OCI-M2 (cell line): ENCODE data around the gene SPRR5.

ENCODE experiments used
- DNase-seq: peaks from one replicate; lab custom pipeline; 2025; ENCODE audit not compliant: unreplicated experiment; lab: John Stamatoyannopoulos, UW

Gene SPRR5

GRCh38 chr1:152942161-152942560 is 4.8 kb upstream of the SPRR5 start:
- DNase-seq, result no peak

GRCh38 chr1:152946248-152946647 is 758 bp upstream of the SPRR5 start:
- no peak for DNase-seq

DNA sequence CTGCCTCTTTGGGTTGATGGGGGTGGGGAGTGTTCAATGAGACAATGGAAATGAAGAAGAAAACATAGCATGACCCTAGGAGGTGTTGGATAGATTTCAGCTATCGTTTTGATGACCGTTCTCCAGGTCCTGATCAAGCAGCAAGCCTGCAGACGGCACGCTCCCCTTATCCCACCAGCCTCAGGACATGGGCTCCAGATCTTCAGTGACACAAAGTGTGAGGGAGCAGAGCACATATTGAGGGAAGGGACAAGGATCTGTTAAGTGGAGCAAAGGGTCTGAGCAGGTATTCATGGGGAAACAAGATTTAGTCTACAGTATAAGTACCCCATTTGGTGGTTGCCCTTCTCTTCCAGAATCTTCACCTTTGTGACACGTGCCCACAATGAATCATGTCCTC is 4.7 kb downstream of the SPRR5 start:
- no peak for DNase-seq

DNA sequence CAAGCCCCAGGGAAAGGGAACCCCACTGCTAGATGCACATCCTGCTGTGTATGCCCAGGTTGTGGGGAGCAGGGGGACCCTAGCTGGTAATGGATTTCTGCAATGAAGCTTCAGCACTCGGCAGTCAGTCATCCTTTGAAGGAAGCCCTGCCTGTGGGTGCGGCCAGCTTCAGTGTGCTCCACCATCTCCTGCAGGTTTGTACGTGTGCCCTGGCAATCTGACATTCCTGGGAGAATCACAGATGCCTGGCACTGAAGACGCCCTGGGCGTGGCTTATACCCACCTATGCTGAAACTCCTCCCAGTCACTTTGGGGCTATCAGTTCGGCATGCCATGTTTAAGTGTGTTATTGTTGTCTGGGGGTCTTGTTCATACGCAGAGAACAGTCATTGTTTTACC is 6.8 kb downstream of the SPRR5 start:
- no peak for DNase-seq

GRCh38 chr1:152954436-152954835 is 7.4 kb downstream of the SPRR5 start:
- no peak for DNase-seq

- no peak for DNase-seq
Measured at GRCh38 chr1:152957561-152957960, 10.6 kb downstream of the SPRR5 start.

DNA sequence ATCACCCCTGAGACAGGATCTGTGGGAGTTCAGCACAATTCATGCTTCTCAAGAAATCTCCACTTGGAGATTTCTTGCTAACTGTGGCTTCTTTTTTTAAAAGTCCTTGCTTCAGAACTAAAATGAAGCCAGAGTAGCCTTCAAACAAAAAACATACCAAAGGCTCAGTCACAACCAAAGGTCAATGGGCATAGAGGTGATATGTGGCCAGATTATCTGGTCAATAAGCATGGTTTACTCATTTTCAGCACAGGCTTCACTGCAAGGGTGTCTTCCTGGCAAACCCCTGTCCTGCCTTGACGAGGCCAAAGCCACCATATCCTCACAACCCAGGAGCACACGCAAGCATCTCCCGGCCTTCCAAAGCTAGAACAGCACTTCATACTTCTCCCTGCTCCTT is 12.3 kb downstream of the SPRR5 start:
- DNase-seq, result no peak

GRCh38 chr1:152959801-152960451 is 12.9 kb downstream of the SPRR5 start:
- DNase-seq, result no peak

GRCh38 chr1:152960452-152961044 is 13.5 kb downstream of the SPRR5 start:
- no peak for DNase-seq

- no peak for DNase-seq
Measured at GRCh38 chr1:152961226-152961891, 14.4 kb downstream of the SPRR5 start.

GRCh38 chr1:152962876-152963415 is 15.9 kb downstream of the SPRR5 start:
- no peak for DNase-seq

GRCh38 chr1:152964536-152964935 is 17.5 kb downstream of the SPRR5 start:
- no peak for DNase-seq

DNA sequence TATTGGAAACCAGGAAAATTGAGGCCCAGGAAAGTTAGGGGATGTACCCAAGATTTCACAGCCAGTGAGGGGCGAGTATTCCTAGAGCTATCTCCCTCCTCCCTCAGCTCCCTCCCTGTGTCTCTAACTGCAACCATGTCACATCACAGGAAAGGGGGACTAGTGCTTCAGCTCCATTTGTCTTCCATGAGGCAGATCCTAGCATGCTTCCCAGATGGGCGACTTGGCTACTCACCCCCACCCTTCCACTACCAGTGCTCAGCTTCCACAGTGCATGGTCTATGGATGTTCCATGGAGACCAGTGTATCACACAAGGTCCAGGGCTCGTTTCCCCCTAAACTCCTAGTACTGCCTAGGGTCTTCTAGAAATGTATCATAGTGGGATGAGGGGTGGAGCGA is 18.8 kb downstream of the SPRR5 start:
- no peak for DNase-seq

DNA sequence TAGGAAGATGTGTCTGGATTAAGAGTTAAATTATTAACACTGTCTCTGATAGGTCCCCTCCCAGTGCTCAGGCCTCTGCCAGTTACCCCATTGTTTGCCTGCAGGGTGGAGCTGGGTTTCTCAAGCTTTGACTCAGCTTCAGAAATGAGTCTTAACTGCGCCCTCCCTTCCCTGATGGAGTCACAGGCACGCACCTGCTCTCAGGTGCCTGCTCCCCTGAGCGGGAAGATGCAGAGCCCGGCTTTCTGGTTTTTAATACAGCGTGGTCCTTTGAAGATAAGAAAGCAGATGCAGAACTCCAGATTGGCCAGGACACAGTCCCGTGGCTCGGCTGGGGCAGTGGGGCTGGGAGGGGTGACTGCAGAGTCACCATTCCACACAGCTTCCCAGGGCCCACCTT is 20.2 kb downstream of the SPRR5 start:
- no peak for DNase-seq

DNA sequence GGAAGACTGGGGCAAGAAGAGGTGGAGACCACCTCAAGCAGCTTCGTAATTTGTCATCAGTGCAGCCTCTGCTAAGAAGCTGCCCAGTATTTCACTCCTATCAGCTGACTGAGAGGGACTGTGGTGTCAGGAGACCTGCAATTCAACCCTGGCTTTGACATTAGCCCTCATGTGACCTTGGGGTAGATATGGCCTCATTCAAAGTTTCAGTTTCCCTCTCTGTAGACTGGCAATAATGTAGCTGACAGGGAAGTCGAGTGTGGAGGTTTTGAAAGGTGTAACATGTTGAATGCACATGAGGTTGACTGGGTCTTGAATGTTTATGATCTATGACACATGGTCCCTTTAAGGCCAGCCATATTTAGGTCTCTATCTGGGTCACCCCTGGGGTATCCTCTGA is 21.2 kb downstream of the SPRR5 start:
- DNase-seq, result no peak

- no peak for DNase-seq
Measured at GRCh38 chr1:152969036-152969435, 22.0 kb downstream of the SPRR5 start.

- no peak for DNase-seq
Measured at GRCh38 chr1:152970495-152970894, 23.5 kb downstream of the SPRR5 start, which contains the start of gene SPRR4. SPRR4 (plus strand) TSS chr1:152970648; CDS start chr1:152971891, 1,243 bp downstream.

DNA sequence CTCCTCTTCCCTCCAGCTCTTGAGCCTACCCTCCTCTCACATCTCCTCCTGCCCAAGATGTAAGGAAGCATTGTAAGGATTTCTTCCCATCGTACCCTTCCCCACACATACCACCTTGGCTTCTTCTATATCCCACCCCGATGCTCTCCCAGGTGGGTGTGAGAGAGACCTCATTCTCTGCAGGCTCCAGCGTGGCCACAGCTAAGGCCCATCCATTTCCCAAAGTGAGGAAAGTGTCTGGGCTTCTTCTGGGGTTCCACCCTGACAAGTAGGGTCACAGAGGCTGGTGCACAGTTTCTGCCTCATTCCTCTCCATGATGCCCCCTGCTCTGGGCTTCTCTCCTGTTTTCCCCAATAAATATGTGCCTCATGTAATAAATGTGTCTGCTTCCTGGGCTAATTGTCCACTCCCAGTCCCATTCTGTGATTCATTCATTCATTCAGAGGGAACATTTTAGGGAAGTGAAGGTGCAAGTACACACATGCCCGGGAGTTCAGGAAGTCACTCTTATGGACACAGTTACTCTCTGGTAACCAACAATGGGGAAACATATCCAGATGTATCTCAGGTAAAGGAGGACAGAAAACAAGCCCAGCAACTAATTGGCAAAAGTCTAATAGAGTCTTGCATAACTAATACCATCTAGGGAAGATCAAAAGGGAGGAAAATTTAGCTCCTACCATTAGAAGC is 25.3 kb downstream of the SPRR5 start:
- DNase-seq, result no peak

GRCh38 chr1:152976688-152977087 is 29.7 kb downstream of the SPRR5 start:
- no peak for DNase-seq

DNA sequence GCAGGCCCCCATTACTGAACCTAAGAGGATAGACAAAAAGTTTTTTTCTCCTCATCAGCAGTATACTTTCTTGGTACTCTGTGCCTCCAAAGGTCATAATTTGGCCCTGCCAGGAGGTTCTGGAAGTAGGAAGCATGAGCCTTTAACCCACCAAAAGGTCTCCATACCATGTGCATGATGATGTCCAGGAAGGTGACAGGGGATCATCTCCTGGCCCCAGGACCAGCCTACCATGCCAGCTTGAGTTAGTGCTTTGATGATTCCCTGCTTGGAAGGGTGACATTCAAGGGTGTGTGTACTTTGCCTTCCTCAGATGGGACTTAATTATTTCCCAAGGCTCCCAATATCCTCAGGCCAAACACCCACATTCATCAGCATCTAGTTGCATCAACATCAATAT is 30.6 kb downstream of the SPRR5 start:
- DNase-seq, result no peak

DNA sequence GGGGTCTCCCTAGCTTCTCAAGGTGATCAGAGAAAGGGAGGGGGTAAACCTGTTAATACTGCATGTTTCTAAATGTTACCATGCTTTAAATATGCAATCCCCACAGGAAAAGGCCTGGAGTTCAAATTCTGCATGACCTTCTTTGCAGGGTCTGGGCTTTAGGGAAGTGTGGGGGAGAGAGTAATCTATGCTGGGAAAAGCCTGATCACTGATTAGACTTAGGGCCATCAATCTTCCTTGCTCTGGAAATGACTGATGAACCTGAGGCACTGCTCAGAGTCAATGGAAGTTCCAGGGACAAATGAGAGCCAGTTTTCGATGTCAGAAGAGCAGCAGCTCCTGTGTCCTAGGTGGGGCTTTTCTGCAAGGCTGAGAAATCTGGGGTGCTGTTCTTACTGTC is 33.7 kb downstream of the SPRR5 start:
- no peak for DNase-seq
